Upper lobe of left lung (tissue), 6 donors: ENCODE data around the gene ARHGAP24. TPM values are rescaled to one million over a fixed set of nuclear protein-coding genes. Genes with fewer than 3 reads are reported as not detected.

Experiments used
- ATAC-seq, 2 donors: fragments of 200-7000 bp; cut with Tn5 transposase; one replicate each; pipeline ENCODE4 v1.9.1; 2022; ENCODE audit warnings: mild to moderate bottlenecking in 2 of 2, moderate library complexity in 2 of 2; ENCODE audit not compliant: low FRiP score in 2 of 2
- DNase-seq, 2 donors: peaks; one replicate each; pipeline ENCODE4 v3.0.0-alpha.2; 2019 to 2020
- H3K27ac ChIP-seq, 4 donors: fragments of 200-600 bp; sonication (generic); one replicate each; pipeline ENCODE4 v1.5.1; 2016 to 2019
- H3K27me3 ChIP-seq, 4 donors: fragments of 200-600 bp; sonication (generic); one replicate each; pipeline ENCODE4 v1.5.1; 2017 to 2019
- H3K36me3 ChIP-seq, 4 donors: fragments of 200-600 bp; sonication (generic); one replicate each; pipeline ENCODE4 v1.5.1; 2016 to 2019
- H3K4me1 ChIP-seq, 4 donors: fragments of 200-600 bp; sonication (generic); one replicate each; pipeline ENCODE4 v1.5.1; 2018 to 2019
- H3K4me3 ChIP-seq, 4 donors: fragments of 200-600 bp; sonication (generic); one replicate each; pipeline ENCODE4 v1.5.1; 2017 to 2019; ENCODE audit warnings: mild to moderate bottlenecking in 2 of 4, moderate library complexity in 1 of 4
- H3K9me3 ChIP-seq, 4 donors: fragments of 200-600 bp; sonication (generic); one replicate each; pipeline ENCODE4 v1.5.1; 2018 to 2019
- EP300 ChIP-seq, 4 donors: sonication (generic); formaldehyde crosslinking; IDR thresholded peaks; one replicate each; pipeline ENCODE4 v1.5.1; 2017; ENCODE audit warnings: antibody characterized with exemption in 4 of 4, control low read depth in 2 of 4
- POLR2A ChIP-seq, 4 donors: fragments of 450-650 bp; IDR thresholded peaks; one replicate each; pipeline ENCODE4 v1.5.1; 2016 to 2017; ENCODE audit warnings: antibody characterized with exemption in 4 of 4, mild to moderate bottlenecking in 2 of 4
- POLR2AphosphoS5 ChIP-seq, 2 donors: sonication (generic); formaldehyde crosslinking; IDR thresholded peaks; one replicate each; pipeline ENCODE4 v1.5.1; 2017; ENCODE audit warnings: antibody characterized with exemption in 2 of 2
- WGBS, 2 donors: methylation state at CpG; one replicate each; pipeline ENCODE4 v1.1.5; 2017 to 2018; 5-methylcytosine and 5-hydroxymethylcytosine counted together
- total RNA-seq, 6 donors: library from RNA; depleted of rRNA in 4 of 6; stranded (reverse); fragments of >200 nt in 4 of 6; gene quantifications; one replicate each; pipeline versions ENCODE4 v1.1.0 to v1.2.1, GENCODE V29; 2016 to 2021
- TF ChIP-seq, protein P1 (sequence below), 6 experiments: fragments of 450-650 bp in 4 of 6; fragments of 200-600 bp in 2 of 6; sonication (generic) in 2 of 6; IDR thresholded peaks; one replicate each; pipeline ENCODE4 v1.5.1; 2016 to 2019; ENCODE audit warnings: antibody characterized with exemption in 6 of 6
- donor health status: DM: no; HTN: no; CAD: no; lungs with moderate emphysema.
- donor health status: DM: no; HTN: yes; CAD: no; lungs with severe emphysema.

ARHGAP24 gene
- total RNA-seq, 6 donors from 2014 or later: 26.4 to 92.2 (median 52.4) TPM

DNA sequence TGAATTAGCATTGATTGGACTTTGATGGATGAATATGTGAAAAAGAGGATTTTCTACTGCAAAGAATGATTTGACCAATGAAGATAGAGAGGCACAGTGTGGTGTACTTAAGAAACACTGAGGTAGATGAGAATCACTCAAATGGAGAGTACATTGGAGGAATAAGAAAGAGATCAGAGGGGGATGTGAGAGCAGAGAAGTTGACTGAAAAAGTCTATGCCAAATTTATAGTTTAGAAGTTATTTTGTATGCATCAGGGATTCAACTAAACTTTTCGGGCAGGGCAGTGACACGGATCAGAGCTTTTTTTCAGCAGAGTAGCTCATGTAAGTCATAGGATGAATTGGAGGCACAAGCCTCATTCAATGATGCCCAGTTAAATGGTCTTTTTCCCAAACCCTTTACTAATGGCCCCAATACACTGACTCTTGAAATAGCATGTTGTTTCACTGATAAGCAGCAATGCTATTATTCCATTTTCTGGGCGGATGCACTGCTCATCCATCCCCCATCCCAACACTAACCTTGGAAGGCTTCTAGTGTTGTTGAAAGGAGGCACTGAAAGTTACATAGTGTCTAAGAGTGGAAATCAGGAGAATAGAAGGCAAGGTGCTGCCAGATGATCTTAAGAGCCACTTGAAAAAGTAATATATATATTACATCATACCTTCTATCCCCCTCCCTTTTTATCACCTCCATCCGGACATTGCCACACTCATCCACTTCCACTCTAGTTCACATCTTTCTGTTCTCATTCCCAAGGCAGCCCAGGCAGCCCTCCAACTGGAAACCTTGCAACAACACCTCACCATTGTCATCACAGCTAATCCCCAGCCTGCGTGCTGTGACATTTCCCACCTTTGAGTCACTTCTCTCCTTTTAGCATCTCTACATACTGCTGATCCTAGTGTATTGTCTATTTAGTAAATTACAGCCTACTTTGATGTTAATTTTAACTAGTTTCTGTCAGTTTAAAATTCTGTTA is 46.1 kb downstream of the ARHGAP24 start:
- WGBS, 2 donors: 81 to 83% methylated on average over 5 of the region's 5 CpGs
- TF ChIP-seq POLR2A (IDR thresholded peaks at IDR 0.05) (no peak), EP300 (IDR thresholded peaks at IDR 0.05) (no peak), POLR2AphosphoS5 (IDR thresholded peaks at IDR 0.05) (no peak)
- TF ChIP-seq, protein P1, sequence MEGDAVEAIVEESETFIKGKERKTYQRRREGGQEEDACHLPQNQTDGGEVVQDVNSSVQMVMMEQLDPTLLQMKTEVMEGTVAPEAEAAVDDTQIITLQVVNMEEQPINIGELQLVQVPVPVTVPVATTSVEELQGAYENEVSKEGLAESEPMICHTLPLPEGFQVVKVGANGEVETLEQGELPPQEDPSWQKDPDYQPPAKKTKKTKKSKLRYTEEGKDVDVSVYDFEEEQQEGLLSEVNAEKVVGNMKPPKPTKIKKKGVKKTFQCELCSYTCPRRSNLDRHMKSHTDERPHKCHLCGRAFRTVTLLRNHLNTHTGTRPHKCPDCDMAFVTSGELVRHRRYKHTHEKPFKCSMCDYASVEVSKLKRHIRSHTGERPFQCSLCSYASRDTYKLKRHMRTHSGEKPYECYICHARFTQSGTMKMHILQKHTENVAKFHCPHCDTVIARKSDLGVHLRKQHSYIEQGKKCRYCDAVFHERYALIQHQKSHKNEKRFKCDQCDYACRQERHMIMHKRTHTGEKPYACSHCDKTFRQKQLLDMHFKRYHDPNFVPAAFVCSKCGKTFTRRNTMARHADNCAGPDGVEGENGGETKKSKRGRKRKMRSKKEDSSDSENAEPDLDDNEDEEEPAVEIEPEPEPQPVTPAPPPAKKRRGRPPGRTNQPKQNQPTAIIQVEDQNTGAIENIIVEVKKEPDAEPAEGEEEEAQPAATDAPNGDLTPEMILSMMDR (IDR thresholded peaks at IDR 0.05): no peak
- Histone ChIP-seq H3K4me3 (no peak overlapping the region), H3K27me3 (no peaks in the 10 kb centered on the region), H3K27ac (no peak overlapping the region), H3K9me3 (no peaks in the 10 kb centered on the region), H3K36me3 (no peaks in the 10 kb centered on the region), H3K4me1 (no peaks in the 10 kb centered on the region)
- no peak for ATAC-seq
- DNase-seq: no peak

DNA sequence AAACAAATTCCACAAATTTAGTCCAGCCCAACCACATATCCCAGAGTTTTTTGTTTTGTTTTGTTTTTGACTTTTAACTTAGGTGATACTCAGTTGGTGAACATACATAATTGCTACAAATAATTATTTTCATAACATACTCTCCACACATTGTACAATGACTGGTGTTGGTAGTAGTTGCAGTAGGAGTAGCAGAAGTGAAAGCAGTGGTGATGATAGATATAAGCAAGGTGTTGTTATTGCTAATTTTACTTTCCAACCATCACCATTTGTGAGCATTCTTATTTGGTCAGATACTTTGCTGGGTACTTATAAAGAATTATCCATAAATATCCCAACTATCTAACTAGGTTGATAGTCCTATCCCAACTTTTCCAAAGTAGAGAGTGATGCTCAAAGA is 47.3 kb downstream of the ARHGAP24 start:
- TF ChIP-seq EP300 (IDR thresholded peaks at IDR 0.05) (no peak), POLR2A (IDR thresholded peaks at IDR 0.05) (no peak), POLR2AphosphoS5 (IDR thresholded peaks at IDR 0.05) (no peak)
- TF ChIP-seq, protein P1 (IDR thresholded peaks at IDR 0.05): no peak
- ATAC-seq: no peak

DNA sequence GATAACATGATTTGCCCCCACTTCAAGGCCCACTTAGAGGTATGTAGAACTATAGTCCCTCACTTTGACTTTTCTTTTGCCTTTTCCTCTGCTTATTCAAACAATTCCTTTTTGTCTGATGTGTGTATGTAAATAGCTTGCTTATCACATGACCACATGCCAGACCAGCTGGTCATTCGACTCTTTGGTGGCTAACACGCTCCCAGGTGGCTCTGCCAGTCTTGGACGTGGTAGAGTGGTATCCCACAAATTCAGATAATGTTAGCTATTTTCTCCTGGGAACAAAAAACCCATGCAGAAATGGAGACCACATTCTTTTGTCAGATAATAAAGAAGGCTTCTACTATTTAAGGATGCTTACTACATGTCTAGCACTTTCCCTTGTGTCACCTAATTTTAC is 47.9 kb downstream of the ARHGAP24 start:
- H3K9me3 ChIP-seq: no peaks in the 10 kb centered on the region
- no peak overlapping the region for H3K27ac ChIP-seq
- WGBS, 2 donors: 81 to 92% methylated on average over 3 of the region's 3 CpGs
- no peaks in the 10 kb centered on the region for H3K36me3 ChIP-seq
- H3K4me1 ChIP-seq: no peaks in the 10 kb centered on the region
- no peak for DNase-seq
- H3K27me3 ChIP-seq: no peaks in the 10 kb centered on the region
- H3K4me3 ChIP-seq: no peak overlapping the region
- no peak for ATAC-seq
- TF ChIP-seq POLR2AphosphoS5 (IDR thresholded peaks at IDR 0.05) (no peak), EP300 (IDR thresholded peaks at IDR 0.05) (no peak), POLR2A (IDR thresholded peaks at IDR 0.05) (no peak)
- TF ChIP-seq, protein P1 (IDR thresholded peaks at IDR 0.05): no peak

More for the DNA sequence above, 47.3 kb downstream of the ARHGAP24 start:
- H3K36me3 ChIP-seq: no peaks in the 10 kb centered on the region
- DNase-seq: no peak
- H3K9me3 ChIP-seq: no peaks in the 10 kb centered on the region
- no peak overlapping the region for H3K27ac ChIP-seq
- H3K4me3 ChIP-seq: no peak overlapping the region
- H3K4me1 ChIP-seq: no peaks in the 10 kb centered on the region
- H3K27me3 ChIP-seq: no peaks in the 10 kb centered on the region

DNA sequence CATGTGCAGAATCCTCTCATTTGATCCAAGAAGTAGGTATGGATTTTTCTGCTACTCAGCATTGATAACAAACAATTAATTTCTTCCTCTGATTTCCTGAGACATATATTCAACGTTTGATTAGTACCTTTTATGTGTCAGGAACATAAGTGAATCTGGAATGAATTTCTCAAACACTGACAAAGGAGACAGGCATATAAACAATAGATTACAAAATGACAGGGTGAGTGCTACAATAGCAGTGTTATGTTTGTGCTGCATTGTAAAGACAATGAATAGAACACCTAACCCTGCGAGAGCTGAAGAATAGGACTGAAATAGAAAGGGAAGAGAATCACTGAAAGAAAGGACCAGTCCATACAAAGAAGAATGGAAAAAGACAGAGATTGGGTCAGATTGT is 52.9 kb downstream of the ARHGAP24 start:
- 40 to 44% methylated on average over 2 of the region's 2 CpGs for WGBS, 2 donors
- no peaks in the 10 kb centered on the region for H3K4me1 ChIP-seq
- DNase-seq: no peak
- TF ChIP-seq POLR2AphosphoS5 (IDR thresholded peaks at IDR 0.05) (no peak), POLR2A (IDR thresholded peaks at IDR 0.05) (no peak), EP300 (IDR thresholded peaks at IDR 0.05) (no peak)
- TF ChIP-seq, protein P1 (IDR thresholded peaks at IDR 0.05): no peak
- H3K27me3 ChIP-seq: no peaks in the 10 kb centered on the region
- no peak for ATAC-seq
- no peaks in the 10 kb centered on the region for H3K9me3 ChIP-seq
- H3K4me3 ChIP-seq: no peak overlapping the region
- no peak overlapping the region for H3K27ac ChIP-seq
- no peaks in the 10 kb centered on the region for H3K36me3 ChIP-seq
